Measurements from ENCODE around the gene TMEM134.
"Not testable (repeated sequence)": the region's sequence is repeated elsewhere in the genome, so short reads cannot be mapped to it uniquely, and the experiment has no call there.

TMEM134 gene

GRCh38 chr11:67500484-67500821, 31.4 kb upstream of the TMEM134 start:
- no peak for DNase-seq

- no peak for DNase-seq
Measured at GRCh38 chr11:67499808-67500483, 30.9 kb upstream of the TMEM134 start.

- no peak for DNase-seq
Measured at GRCh38 chr11:67498544-67498972, 29.5 kb upstream of the TMEM134 start.

GRCh38 chr11:67497656-67498291, 28.7 kb upstream of the TMEM134 start:
- DNase-seq = no peak

GRCh38 chr11:67496113-67496512, 27.1 kb upstream of the TMEM134 start:
- no peak for DNase-seq

GRCh38 chr11:67495234-67496005, 26.4 kb upstream of the TMEM134 start:
- DNase-seq = no peak

GRCh38 chr11:67494371-67495233, 25.6 kb upstream of the TMEM134 start:
- DNase-seq = no peak

GRCh38 chr11:67493548-67494370, 24.7 kb upstream of the TMEM134 start:
- DNase-seq = no peak

GRCh38 chr11:67492801-67493547, 23.9 kb upstream of the TMEM134 start:
- DNase-seq = no peak

- no peak for DNase-seq
Measured at GRCh38 chr11:67492069-67492727, 23.1 kb upstream of the TMEM134 start.

- DNase-seq = no peak
Measured at GRCh38 chr11:67491276-67492068, 22.4 kb upstream of the TMEM134 start.

GRCh38 chr11:67490727-67491065, 21.6 kb upstream of the TMEM134 start:
- no peak for DNase-seq

GRCh38 chr11:67489885-67490726, 21.1 kb upstream of the TMEM134 start:
- no peak for DNase-seq

- no peak for DNase-seq
Measured at GRCh38 chr11:67489203-67489884, 20.3 kb upstream of the TMEM134 start.

GRCh38 chr11:67486481-67487195, 17.6 kb upstream of the TMEM134 start:
- no peak for DNase-seq

- DNase-seq = not testable (repeated sequence)
Measured at GRCh38 chr11:67485873-67486361, 16.9 kb upstream of the TMEM134 start.

- no peak for DNase-seq
Measured at GRCh38 chr11:67484847-67485311, 15.8 kb upstream of the TMEM134 start.
